Keratinocyte (primary cell): ENCODE results near the gene SUPT6H. TPM values are rescaled to one million over a fixed set of nuclear protein-coding genes. Genes with fewer than 3 reads are reported as not detected.

Experiments
- DNase-seq: peaks from one replicate; pipeline ENCODE4 v3.0.0-alpha.2; 2011; ENCODE audit warnings: low read depth, missing footprints, low spot score
- FAIRE-seq: peaks from 2 replicates; lab custom pipeline; 2011; peaks lifted over from hg19 to GRCh38; lab: Jason Lieb, UNC
- H2AFZ ChIP-seq: 2 replicates; pipeline ENCODE4 v1.6.0; 2012; ENCODE audit warnings: low read length, control low read depth, inconsistent platforms; ENCODE audit not compliant: control insufficient read depth
- H3K27ac ChIP-seq: 2 replicates; pipeline ENCODE4 v1.5.1; 2011; ENCODE audit warnings: low read length; ENCODE audit not compliant: control insufficient read depth, insufficient read depth
- H3K27me3 ChIP-seq: 3 replicates; pipeline ENCODE4 v1.6.0; 2011; ENCODE audit warnings: low read length; ENCODE audit not compliant: control insufficient read depth, insufficient read depth; ENCODE audit errors: extremely low read depth
- H3K36me3 ChIP-seq, 2 experiments: 2 replicates in 1 of 2; 3 replicates in 1 of 2; pipeline ENCODE4 v1.5.1; 2011; ENCODE audit warnings: low read length in 2 of 2, mild to moderate bottlenecking in 1 of 2; ENCODE audit not compliant: control insufficient read depth in 2 of 2, insufficient read depth in 2 of 2; ENCODE audit errors: extremely low read depth in 1 of 2
- H3K4me1 ChIP-seq: 3 replicates; pipeline ENCODE4 v1.5.1; 2011; ENCODE audit warnings: low read length; ENCODE audit not compliant: control insufficient read depth, insufficient read depth; ENCODE audit errors: extremely low read depth
- H3K4me2 ChIP-seq: 3 replicates; pipeline ENCODE4 v1.6.0; 2011; ENCODE audit warnings: low read depth, low read length; ENCODE audit not compliant: control insufficient read depth, insufficient read depth; ENCODE audit errors: extremely low read depth
- H3K4me3 ChIP-seq, 3 experiments: fragments of 200-600 bp in 1 of 3; sonication (generic) in 1 of 3; 2 replicates in 2 of 3; 3 replicates in 1 of 3; pipeline ENCODE4 v1.5.1; 2011 to 2016; ENCODE audit warnings: low read length in 3 of 3, mild to moderate bottlenecking in 3 of 3, control low read depth in 2 of 3, inconsistent platforms in 1 of 3, low read depth in 1 of 3, mixed read lengths in 1 of 3, mixed run types in 1 of 3, moderate library complexity in 1 of 3; ENCODE audit not compliant: control insufficient read depth in 2 of 3, insufficient read depth in 2 of 3; ENCODE audit errors: extremely low read depth in 1 of 3
- H3K79me2 ChIP-seq: 2 replicates; pipeline ENCODE4 v1.6.0; 2012; ENCODE audit warnings: low read length; ENCODE audit not compliant: control insufficient read depth, insufficient read depth
- H3K9ac ChIP-seq: 3 replicates; pipeline ENCODE4 v1.6.0; 2011; ENCODE audit warnings: low read length; ENCODE audit not compliant: control insufficient read depth, insufficient read depth; ENCODE audit errors: extremely low read depth
- H3K9me1 ChIP-seq: 3 replicates; pipeline ENCODE4 v1.6.0; 2011; ENCODE audit warnings: low read length; ENCODE audit not compliant: control insufficient read depth, insufficient read depth; ENCODE audit errors: extremely low read depth
- H3K9me3 ChIP-seq: 2 replicates; pipeline ENCODE4 v1.5.1; 2012; ENCODE audit warnings: low read depth, low read length; ENCODE audit not compliant: control insufficient read depth
- H4K20me1 ChIP-seq: 3 replicates; pipeline ENCODE4 v1.6.0; 2011; ENCODE audit warnings: low read length; ENCODE audit not compliant: control insufficient read depth, insufficient read depth; ENCODE audit errors: extremely low read depth
- CTCF ChIP-seq, 3 experiments: IDR thresholded peaks in 1 of 3; conservative IDR thresholded peaks in 1 of 3; optimal IDR thresholded peaks in 1 of 3; 2 replicates in 2 of 3; 3 replicates in 1 of 3; pipeline versions ENCODE3 to v1.5.1; 2011; ENCODE audit warnings: low read length in 3 of 3, mild to moderate bottlenecking in 3 of 3, moderate library complexity in 2 of 3, control low read depth in 1 of 3, inconsistent platforms in 1 of 3; ENCODE audit not compliant: insufficient read depth in 2 of 3; ENCODE audit errors: extremely low read depth in 1 of 3
- EZH2 ChIP-seq: IDR thresholded peaks from one replicate; pipeline ENCODE4 v1.6.1; 2012; ENCODE audit warnings: inconsistent platforms, mild to moderate bottlenecking, low read length, moderate library complexity
- dilution Hi-C: fragments of 300-500 bp; cut with MboI; formaldehyde crosslinking; loops from one replicate; pipeline ENCODE4 v1.7.0; 2020; ENCODE audit warnings: low sequenced_read_pairs; ENCODE audit not compliant: extremely low pct_ligation_motif_present
- polyA plus RNA-seq, 5 experiments: library from polyadenylated mRNA; depleted of rRNA in 3 of 5; stranded (reverse) in 3 of 5; stranded (forward) in 1 of 5; unstranded in 1 of 5; fragments of >200 nt; gene quantifications; 1 replicate in 1 of 5; 2 replicates in 3 of 5; 3 replicates in 1 of 5; pipeline versions ENCODE4 v1.2.1 to v1.2.3, GENCODE V29; 2011 to 2012; ENCODE audit warnings: missing spikeins in 2 of 5, low read depth in 1 of 5, low replicate concordance in 1 of 5

The SUPT6H gene
- polyA plus RNA-seq, 1 donor (not counting 4 experiments of a cell fraction or from before 2014, with no cell fraction given): 32.1 TPM

GRCh38 chr17:28698253-28698941, 36.4 kb downstream of the SUPT6H start:
- Histone ChIP-seq H3K4me2 (no peak overlapping the region), H3K27ac (no peak overlapping the region)

GRCh38 chr17:28700278-28700677, 38.3 kb downstream of the SUPT6H start:
- H2AFZ ChIP-seq: no peak overlapping the region
- H3K4me3 ChIP-seq: no peak overlapping the region
- FAIRE-seq (no peak), DNase-seq (no peak)
- no peaks in the 10 kb centered on the region for H3K4me1 ChIP-seq
- no peaks in the 10 kb centered on the region for H3K79me2 ChIP-seq
- no peak overlapping the region for H3K4me2 ChIP-seq
- dilution Hi-C loops: no loop called here
- H3K9me3 ChIP-seq: no peaks in the 10 kb centered on the region
- no peak for TF ChIP-seq CTCF (optimal IDR thresholded peaks at IDR 0.05 in 1 of 3, IDR thresholded peaks at IDR 0.05 in 1 of 3, conservative IDR thresholded peaks at IDR 0.05 in 1 of 3; ENCODE audit: extremely low read depth in 1 of 3, insufficient read depth in 2 of 3, low read length in 3 of 3)
- no peak for TF ChIP-seq EZH2
- H4K20me1 ChIP-seq: no peaks in the 10 kb centered on the region
- no peak overlapping the region for H3K9ac ChIP-seq
- no peak overlapping the region for H3K27ac ChIP-seq
- peaks cover 56 to 57% of the 10 kb centered on the region in 2 experiments for H3K36me3 ChIP-seq
- no peaks in the 10 kb centered on the region for H3K27me3 ChIP-seq
- no peaks in the 10 kb centered on the region for H3K9me1 ChIP-seq

More at GRCh38 chr17:28698253-28698941, 36.4 kb downstream of the SUPT6H start:
- no peak overlapping the region for H3K9ac ChIP-seq
- dilution Hi-C loops: no loop called here
- H2AFZ ChIP-seq: no peak overlapping the region
- H3K4me1 ChIP-seq: no peaks in the 10 kb centered on the region
- H3K9me3 ChIP-seq: no peaks in the 10 kb centered on the region
- DNase-seq: no peak
- H3K9me1 ChIP-seq: no peaks in the 10 kb centered on the region
- no peak for FAIRE-seq
- TF ChIP-seq EZH2 (no peak), CTCF (optimal IDR thresholded peaks at IDR 0.05 in 1 of 3, IDR thresholded peaks at IDR 0.05 in 1 of 3, conservative IDR thresholded peaks at IDR 0.05 in 1 of 3; ENCODE audit: extremely low read depth in 1 of 3, insufficient read depth in 2 of 3, low read length in 3 of 3) (no peak)
- peaks cover 61 to 65% of the 10 kb centered on the region in 2 experiments for H3K36me3 ChIP-seq
- H3K27me3 ChIP-seq: no peaks in the 10 kb centered on the region
- H4K20me1 ChIP-seq: no peaks in the 10 kb centered on the region
- H3K4me3 ChIP-seq: no peak overlapping the region
- no peaks in the 10 kb centered on the region for H3K79me2 ChIP-seq
